GM21526 (cell line): ENCODE measurements around the gene LRRC59.

Experiments used
- ATAC-seq: cut with Tn5 transposase; IDR thresholded peaks from one replicate; pipeline ENCODE4 v1.9.1; 2021; ENCODE audit warnings: moderate library complexity; ENCODE audit not compliant: unreplicated experiment, low FRiP score

The LRRC59 gene

GRCh38 chr17:50388728-50389127, 8.6 kb downstream of the LRRC59 start:
- no peak for ATAC-seq

- no peak for ATAC-seq
Observed at GRCh38 chr17:50386510-50386909, 10.8 kb downstream of the LRRC59 start.

- no peak for ATAC-seq
Observed at GRCh38 chr17:50382931-50383330, 14.4 kb downstream of the LRRC59 start.

- no peak for ATAC-seq
Observed at GRCh38 chr17:50381920-50382319, 15.4 kb downstream of the LRRC59 start.

- no peak for ATAC-seq
Observed at GRCh38 chr17:50381260-50381815, 16.0 kb downstream of the LRRC59 start.

- no peak for ATAC-seq
Observed at GRCh38 chr17:50380369-50381259, 16.7 kb downstream of the LRRC59 start.

- ATAC-seq, result no peak
Observed at GRCh38 chr17:50379351-50380132, 17.8 kb downstream of the LRRC59 start.

DNA sequence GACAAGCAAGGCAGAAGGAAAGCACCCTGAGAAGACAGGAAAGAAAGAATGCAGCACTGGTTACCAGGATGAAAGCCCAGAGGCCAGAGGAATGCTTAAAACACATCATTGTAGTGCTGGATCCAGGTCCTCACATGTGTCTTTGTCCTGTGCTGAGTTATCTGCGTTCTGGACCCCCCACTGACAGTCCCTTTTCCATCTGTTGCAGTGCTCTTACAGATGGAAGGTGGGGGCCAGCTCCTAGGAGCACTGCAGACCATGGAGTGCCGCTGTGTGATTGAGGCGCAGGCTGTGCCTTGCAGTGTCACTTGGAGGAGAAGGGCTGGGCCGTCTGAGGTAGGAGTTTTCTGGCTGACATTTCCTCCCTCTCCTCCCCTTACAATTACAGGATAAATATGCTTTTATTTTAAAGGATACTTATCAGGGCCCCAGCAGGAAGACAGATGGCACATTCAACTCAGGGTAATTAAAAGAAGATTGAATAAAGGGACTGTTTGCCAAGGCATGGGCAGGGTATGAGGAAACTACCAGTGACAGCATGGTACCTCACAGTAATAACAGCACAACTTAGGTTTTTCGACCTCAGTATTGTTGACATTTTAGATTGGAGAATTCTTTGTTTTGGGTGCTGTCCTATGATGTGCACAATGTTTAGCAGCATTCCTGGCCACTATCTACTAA, 21.3 kb downstream of the LRRC59 start:
- ATAC-seq, result no peak

DNA sequence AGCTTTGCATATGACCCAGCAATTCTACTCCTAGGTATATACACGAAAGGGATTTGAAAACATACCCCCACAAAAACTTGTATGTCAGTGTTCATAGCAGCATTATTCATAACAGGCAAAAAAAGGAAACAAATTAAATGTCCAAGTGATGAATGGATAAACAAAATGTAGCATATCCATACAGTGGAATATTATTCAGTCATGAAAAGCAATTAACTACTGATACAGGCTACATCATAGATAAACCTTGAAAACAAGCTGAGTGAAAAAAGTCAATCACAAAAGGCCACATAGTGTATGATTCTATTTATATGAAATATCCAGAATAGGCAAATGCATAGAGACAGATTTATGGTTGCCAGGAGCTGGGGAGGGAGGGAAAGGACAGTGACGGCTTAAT, 23.6 kb downstream of the LRRC59 start:
- ATAC-seq, result no peak

GRCh38 chr17:50372758-50373556, 24.4 kb downstream of the LRRC59 start, which contains the start of the genes EME1 and MRPL27:
EME1 (plus strand) TSS chr17:50373229; CDS start chr17:50375209, 1,980 bp downstream.
MRPL27 (minus strand) TSS chr17:50373184; CDS start chr17:50373170, 14 bp downstream.
- ATAC-seq, result peak; percentile 67

DNA sequence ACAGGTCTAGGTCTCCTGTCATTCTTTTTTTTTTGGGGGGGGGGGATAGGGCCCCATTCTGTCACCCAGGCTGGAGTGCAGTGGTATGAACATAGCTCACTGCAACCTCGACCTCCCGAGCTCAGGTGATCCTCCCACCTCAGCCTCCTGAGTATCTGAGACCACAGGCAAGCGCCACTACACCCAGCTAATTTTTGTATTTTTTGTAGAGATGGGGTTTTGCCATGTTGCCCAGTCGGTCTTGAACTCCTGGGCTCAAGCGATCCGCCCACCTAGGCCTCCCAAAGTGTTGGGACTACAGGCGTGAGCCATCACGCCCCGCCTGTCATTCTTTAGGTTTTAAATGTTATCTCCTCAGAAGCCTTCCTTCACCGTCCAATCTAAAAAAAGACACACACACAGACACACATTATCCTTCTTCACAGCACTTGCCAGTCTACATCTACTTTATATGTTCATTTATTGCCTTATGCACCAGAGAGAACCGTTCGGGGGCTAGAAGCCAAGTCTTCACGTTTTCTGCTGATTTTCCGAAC, 25.0 kb downstream of the LRRC59 start:
- no peak for ATAC-seq

DNA sequence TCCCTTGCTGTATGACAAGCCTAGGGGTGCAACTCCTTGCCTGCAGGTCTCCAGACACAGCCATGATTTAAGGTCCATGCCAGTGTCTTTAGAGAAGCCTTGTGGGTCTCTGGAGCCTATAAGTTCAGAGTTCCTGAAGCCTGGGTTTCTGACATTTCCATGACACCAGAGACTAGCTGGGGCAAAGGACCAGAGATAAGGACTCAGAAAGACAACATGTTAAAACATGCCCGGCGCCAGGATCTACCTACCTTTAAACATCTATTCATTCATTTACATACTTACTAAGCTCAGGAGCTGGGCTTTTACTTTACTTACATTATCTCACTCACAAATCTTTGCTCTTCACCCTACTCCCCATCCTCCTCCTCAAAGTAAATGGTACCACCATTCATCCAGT, 25.8 kb downstream of the LRRC59 start:
- no peak for ATAC-seq

DNA sequence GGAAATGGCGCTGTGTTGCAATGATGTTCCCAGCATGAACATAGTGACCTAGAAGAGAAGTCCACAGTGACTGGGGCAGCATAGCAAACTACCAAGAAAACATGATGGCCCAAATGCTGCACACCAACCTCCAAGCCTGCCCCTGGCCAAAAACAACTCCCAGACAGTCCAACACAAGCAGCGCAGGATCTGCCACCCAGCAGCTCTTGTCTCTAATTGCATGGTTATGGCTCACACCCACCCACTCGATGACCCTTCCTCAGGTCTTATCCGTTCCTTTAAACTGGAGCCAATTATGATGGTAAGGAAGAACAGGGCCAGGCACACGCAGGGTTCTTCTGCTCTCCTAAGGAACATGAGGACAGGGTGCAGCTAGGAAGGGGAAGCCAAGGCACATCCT, 27.3 kb downstream of the LRRC59 start:
- no peak for ATAC-seq

DNA sequence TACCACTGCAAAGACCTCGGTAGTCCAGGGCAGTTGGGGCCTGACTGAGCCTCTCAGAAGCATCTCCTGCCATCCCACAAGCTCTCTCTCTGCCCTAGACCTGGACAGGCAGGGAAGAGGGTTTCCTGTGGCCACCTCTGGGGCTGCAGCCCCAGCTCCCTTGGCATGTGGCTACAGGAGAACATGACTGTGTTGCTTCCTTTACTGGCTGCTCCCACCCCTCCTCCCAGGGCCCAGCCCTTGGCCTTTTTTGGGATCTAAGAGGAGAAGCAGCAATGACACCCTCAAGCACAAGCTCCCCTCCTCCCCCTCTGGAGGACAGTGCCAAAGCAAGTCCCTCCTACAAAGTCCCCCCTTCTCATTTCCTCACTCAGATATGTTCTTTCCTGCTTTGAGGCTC, 29.9 kb downstream of the LRRC59 start:
- ATAC-seq, result no peak

DNA sequence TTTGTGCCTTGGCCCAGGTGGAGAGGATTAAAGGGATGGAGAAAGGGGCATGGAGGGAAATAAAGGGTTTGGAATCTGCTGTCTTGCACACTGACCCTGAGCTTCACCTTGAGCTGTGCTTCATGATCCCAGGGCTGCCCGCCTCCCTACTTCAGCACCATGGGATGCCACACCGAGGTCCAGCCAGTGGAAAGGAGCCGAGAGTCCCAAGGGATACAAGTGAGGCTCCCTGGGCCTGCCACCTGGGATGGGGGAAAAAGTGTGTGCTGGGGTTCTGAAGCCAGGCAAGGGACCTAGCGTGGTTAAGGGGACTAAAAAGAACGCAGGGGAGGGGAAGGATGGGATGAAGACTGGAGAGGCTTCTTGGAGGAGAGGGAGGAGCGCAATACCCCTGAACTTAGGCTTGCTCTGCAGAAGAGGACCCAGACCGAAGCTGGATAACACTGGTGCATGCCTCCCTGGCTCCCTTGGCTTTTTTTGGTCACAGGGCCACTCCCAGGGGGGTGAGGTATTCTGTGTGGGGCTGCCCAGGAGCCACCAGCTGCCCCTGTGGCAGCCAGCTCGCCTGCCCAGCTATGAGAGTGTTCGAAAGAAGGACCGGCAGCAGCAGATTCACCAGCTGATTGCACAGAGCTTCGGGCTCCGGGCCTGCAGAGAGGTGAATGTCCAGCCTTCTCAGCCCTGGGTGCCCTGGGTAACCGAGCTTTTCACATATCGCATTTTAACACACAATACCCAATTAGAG, 31.5 kb downstream of the LRRC59 start:
- no peak for ATAC-seq

- ATAC-seq, result no peak
Observed at GRCh38 chr17:50365165-50365564, 32.2 kb downstream of the LRRC59 start.

GRCh38 chr17:50364715-50365114, 32.6 kb downstream of the LRRC59 start:
- ATAC-seq, result no peak

DNA sequence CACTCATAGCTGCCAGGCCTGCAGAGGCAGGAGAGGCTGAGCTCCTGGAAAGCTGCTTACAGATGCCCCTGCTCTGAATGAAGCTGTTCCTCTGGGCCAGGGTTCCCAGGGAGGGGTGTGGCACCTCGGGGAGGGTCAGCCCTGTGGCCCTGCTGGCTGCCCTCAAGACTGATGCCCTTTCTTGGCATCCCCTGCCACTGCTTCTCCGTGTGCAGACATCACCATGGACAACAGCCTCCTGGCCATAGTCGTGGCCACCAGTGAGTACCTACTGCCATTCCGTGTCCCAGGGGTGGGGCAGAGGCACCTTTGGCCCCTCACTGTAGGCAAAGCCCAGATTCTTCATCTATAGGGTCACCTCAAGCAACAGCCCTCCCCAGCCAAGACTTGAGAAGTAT, 33.3 kb downstream of the LRRC59 start:
- ATAC-seq, result no peak
